Measurements from ENCODE around the gene TSGA10IP.

Gene TSGA10IP

GRCh38 chr11:65977621-65978390 lies 32.5 kb downstream of the TSGA10IP start:
- DNase-seq: no peak

GRCh38 chr11:65978391-65979238 lies 33.3 kb downstream of the TSGA10IP start:
- no peak for DNase-seq

- DNase-seq: no peak
Observed at GRCh38 chr11:65979261-65979759, 34.0 kb downstream of the TSGA10IP start.

GRCh38 chr11:65981101-65981740 lies 35.9 kb downstream of the TSGA10IP start:
- DNase-seq: no peak

- no peak for DNase-seq
Observed at GRCh38 chr11:65981972-65982823, 36.9 kb downstream of the TSGA10IP start.

- DNase-seq: no peak
Observed at GRCh38 chr11:65982824-65983588, 37.7 kb downstream of the TSGA10IP start.

GRCh38 chr11:65983589-65983987 lies 38.3 kb downstream of the TSGA10IP start:
- no peak for DNase-seq

- DNase-seq: no peak
Observed at GRCh38 chr11:65987336-65987735, 42.1 kb downstream of the TSGA10IP start.

GRCh38 chr11:65988791-65989592 lies 43.7 kb downstream of the TSGA10IP start:
- DNase-seq: peak; percentile 80

- DNase-seq: no peak
Observed at GRCh38 chr11:65992056-65992455, 46.8 kb downstream of the TSGA10IP start.

- no peak for DNase-seq
Observed at GRCh38 chr11:65997286-65997685, 52.0 kb downstream of the TSGA10IP start.

- DNase-seq: peak; percentile 94
Observed at GRCh38 chr11:66001942-66002647, 56.8 kb downstream of the TSGA10IP start, which contains the start of the genes BANF1 and EIF1AD. BANF1 (plus strand) TSS chr11:66002503; CDS start chr11:66003251, 748 bp downstream. EIF1AD (minus strand) TSS chr11:66002157; CDS start chr11:66000389, 1,768 bp downstream.

GRCh38 chr11:66002648-66003225 lies 57.5 kb downstream of the TSGA10IP start:
- DNase-seq: no peak

GRCh38 chr11:66003291-66003690 lies 58.0 kb downstream of the TSGA10IP start:
- DNase-seq: no peak

- DNase-seq: no peak
Observed at GRCh38 chr11:66004186-66004585, 58.9 kb downstream of the TSGA10IP start.

GRCh38 chr11:66006134-66006890 lies 61.0 kb downstream of the TSGA10IP start:
- no peak for DNase-seq

- no peak for DNase-seq
Observed at GRCh38 chr11:66006891-66007176, 61.6 kb downstream of the TSGA10IP start.

- DNase-seq: no peak
Observed at GRCh38 chr11:66007201-66007634, 61.9 kb downstream of the TSGA10IP start.

- no peak for DNase-seq
Observed at GRCh38 chr11:66008095-66008467, 62.8 kb downstream of the TSGA10IP start.
